GM12875 (cell line): ENCODE measurements around the gene SYCE1.
A peak's percentile ranks its signal among the peaks of the same experiment; 100 is the strongest.
"Not testable (repeated sequence)": the region's sequence is repeated elsewhere in the genome, so short reads cannot be mapped to it uniquely, and the experiment has no call there.

Source experiments
- H3K4me3 ChIP-seq: one replicate; pipeline ENCODE4 v1.5.1; 2011; ENCODE audit warnings: low read depth, low read length, control low read depth
- TF ChIP-seq, protein P1 (sequence below): IDR thresholded peaks from 2 replicates; pipeline ENCODE4 v1.5.1; 2011; ENCODE audit warnings: low read depth, mild to moderate bottlenecking, control low read depth, inconsistent platforms, low read length, moderate library complexity, borderline replicate concordance; ENCODE audit not compliant: insufficient read depth

SYCE1 gene

DNA sequence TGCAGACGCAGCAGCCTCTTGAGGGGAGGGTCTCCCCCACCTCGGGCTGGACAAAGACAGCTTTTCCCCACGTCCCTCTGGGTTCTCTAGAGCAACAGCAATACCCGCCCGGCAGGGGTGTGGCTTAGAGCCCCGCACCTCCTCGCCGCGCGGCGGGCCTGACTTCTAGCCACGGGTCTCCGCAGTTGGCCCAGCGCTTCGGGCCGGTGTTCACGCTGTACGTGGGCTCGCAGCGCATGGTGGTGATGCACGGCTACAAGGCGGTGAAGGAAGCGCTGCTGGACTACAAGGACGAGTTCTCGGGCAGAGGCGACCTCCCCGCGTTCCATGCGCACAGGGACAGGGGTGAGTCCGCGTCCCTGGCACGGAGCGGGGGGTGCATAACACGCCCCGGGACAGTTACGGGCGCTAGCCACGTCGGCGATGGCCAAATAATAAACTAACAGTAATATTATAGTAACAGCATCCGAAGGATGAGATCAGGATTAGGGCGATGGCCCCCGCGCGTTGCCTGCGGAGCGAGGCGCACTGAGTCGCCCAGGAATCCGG, 37.0 kb downstream of the SYCE1 start:
- TF ChIP-seq, protein P1, sequence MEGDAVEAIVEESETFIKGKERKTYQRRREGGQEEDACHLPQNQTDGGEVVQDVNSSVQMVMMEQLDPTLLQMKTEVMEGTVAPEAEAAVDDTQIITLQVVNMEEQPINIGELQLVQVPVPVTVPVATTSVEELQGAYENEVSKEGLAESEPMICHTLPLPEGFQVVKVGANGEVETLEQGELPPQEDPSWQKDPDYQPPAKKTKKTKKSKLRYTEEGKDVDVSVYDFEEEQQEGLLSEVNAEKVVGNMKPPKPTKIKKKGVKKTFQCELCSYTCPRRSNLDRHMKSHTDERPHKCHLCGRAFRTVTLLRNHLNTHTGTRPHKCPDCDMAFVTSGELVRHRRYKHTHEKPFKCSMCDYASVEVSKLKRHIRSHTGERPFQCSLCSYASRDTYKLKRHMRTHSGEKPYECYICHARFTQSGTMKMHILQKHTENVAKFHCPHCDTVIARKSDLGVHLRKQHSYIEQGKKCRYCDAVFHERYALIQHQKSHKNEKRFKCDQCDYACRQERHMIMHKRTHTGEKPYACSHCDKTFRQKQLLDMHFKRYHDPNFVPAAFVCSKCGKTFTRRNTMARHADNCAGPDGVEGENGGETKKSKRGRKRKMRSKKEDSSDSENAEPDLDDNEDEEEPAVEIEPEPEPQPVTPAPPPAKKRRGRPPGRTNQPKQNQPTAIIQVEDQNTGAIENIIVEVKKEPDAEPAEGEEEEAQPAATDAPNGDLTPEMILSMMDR, result no peak
- H3K4me3 ChIP-seq, result no peak overlapping the region

DNA sequence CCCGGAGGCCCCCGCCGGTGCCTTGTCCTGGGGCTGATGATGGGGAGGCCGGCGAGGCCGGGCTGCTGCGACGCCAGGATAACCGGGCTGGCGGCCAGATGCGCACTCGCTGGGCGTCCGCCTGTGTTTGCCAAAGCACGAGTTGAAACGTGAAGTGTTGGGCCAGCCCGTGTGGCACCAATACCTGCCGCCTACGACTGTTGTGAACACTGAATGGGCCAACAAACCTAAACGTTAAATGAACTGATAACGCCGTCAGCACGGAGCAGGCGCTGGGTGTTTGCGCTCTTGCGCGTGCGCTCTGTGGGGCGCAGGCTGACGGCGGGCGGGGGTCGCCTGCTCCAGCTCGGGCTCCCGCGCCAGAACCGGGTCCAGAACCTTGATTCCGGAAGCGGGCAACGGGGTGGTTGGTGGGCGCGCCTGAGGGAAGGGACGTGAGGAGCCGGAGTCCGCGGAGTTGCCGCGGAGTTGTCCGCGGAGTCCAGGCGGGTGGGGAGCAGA, 37.6 kb downstream of the SYCE1 start:
- TF ChIP-seq, protein P1, result no peak
- no peak overlapping the region for H3K4me3 ChIP-seq

DNA sequence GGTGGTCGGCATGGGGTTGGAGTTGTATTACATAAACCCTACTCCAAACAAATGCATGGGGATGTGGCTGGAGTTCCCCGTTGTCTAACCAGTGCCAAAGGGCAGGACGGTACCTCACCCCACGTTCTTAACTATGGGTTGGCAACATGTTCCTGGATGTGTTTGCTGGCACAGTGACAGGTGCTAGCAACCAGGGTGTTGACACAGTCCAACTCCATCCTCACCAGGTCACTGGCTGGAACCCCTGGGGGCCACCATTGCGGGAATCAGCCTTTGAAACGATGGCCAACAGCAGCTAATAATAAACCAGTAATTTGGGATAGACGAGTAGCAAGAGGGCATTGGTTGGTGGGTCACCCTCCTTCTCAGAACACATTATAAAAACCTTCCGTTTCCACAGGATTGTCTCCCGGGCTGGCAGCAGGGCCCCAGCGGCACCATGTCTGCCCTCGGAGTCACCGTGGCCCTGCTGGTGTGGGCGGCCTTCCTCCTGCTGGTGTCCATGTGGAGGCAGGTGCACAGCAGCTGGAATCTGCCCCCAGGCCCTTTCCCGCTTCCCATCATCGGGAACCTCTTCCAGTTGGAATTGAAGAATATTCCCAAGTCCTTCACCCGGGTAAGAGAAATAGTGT, 38.3 kb downstream of the SYCE1 start, which contains the start of gene CYP2E1:
TSS of gene CYP2E1 (plus strand) at position 407 of the 632 bp plus-strand sequence. CDS start at position 440, 33 bp downstream.
- TF ChIP-seq, protein P1, result no peak
- no peak within 1 kb of the TSS for H3K4me3 ChIP-seq

DNA sequence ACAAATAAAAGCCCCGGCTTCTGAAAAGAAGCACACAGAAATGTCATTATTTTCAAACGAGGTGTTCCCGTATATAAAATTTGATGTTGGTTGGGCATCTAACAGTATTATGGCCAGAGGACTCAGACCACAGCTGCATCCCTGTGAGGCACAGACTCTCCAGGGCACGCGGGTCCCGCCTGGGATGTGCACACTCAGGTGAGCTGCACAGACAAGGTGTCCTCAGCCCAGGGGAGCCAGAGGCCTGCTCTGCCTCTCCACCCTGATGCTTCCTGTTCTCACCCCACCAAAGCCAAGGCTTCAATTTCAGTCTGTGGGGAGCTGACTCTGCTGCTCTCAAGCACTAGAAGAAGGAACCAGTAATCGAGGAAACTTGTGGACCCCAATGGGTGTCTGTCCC, 39.9 kb downstream of the SYCE1 start:
- no peak overlapping the region for H3K4me3 ChIP-seq
- TF ChIP-seq, protein P1, result no peak

DNA sequence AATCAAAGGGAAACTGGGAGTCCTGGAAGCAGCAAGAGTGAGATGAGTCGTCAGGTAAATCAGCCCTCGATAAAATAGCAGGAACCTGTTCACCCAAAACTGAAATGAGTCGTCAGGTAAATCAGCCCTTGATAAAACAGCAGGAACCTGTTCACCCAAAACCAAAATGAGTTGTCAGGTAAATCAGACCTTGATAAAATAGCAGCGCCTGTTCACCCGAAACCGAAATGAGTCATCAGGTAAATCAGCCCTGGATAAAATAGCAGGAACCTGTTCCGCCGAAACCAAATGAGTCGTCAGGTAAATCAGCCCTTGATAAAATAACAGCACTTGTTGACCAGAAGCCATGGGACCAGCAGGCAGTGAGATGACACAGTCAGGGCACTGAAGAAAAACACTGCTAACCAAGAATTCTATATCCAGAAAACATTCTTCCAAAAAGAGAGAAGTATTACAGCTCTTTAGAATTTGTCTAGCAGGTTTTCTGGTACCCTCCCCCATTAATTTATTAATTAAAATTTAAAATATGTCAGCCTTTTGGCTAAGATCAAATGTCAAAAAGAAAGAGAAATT, 41.7 kb downstream of the SYCE1 start:
- TF ChIP-seq, protein P1, result no peak
- H3K4me3 ChIP-seq, result no peak overlapping the region

DNA sequence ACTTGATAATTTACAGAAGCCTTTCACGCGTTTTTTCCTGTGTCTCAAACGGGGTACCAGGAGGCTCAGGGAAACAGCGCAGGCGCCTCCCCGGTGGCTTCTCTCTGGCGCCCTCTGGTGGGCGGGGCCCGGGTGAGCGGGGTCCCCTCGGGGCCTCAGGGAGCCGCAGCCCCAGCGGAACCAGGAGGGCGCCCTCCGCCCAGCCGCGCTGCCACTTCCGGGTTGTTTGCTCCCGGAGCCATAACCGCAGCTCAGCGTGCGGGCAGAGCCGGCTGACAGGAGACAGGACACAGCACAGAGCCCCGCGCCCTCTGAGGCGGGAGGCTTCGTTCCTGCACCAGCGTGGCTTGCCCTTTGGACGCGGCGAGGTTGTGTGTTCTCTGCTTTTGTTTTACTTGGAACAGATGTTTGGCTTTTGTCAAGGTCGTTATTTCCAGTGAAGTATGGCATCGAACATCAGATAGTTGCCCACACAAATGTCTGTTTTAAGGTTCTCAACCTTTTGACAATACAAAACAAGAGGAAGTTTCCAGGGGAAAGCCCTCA, 45.1 kb downstream of the SYCE1 start:
- TF ChIP-seq, protein P1, result peak; percentile 89
- no peak overlapping the region for H3K4me3 ChIP-seq

DNA sequence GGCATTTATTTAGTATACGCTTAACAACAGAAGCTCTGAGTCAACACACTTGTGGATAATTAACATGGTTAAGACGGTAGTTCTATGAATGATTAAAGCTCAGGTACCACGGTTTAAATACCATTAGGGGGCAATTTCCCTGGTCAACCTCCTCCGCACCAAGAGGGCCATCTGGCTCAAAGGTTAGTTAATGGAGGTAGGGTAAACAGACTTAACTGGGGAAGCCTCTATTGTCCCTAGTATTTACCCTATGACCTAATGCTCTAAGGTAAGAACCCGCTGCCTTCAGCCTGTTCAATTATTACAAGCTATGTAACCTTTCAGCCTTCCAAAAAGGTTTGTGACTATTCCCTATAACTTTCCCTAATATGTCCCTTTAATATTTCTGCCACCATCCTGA, 46.9 kb downstream of the SYCE1 start:
- H3K4me3 ChIP-seq, result not testable (repeated sequence)
